ENCODE results near the gene HNRNPA3.

- TF ChIP-seq GATA2 (IDR thresholded peaks at IDR 0.05; ENCODE audit: low read depth, low read length) (no peak), GATA3 (IDR thresholded peaks at IDR 0.05; ENCODE audit: low read depth, low read length) (no peak)
These were observed 44.1 kb downstream of the HNRNPA3 start for GRCh38 chr2:177256695-177257094.
